HepG2 (cell line): ENCODE measurements around the gene RABEP2. TPM values are rescaled to one million over a fixed set of nuclear protein-coding genes. Genes with fewer than 3 reads are reported as not detected.
A peak's percentile ranks its signal among the peaks of the same experiment; 100 is the strongest.

Experiments
- FLYWCH1 ChIP-seq: sonication (generic); formaldehyde crosslinking; IDR thresholded peaks from 2 replicates; pipeline ENCODE4 v1.8.1; 2023; ENCODE audit warnings: mild to moderate bottlenecking, missing genetic modification reagents
- FOSL2 ChIP-seq: sonication (generic); formaldehyde crosslinking; IDR thresholded peaks from 2 replicates; pipeline ENCODE4 v1.4.0; 2020; ENCODE audit warnings: missing genetic modification reagents
- GATAD1 ChIP-seq: IDR thresholded peaks from 2 replicates; pipeline ENCODE4 v1.6.1; 2016; ENCODE audit warnings: missing genetic modification reagents, missing compliant biosample characterization
- GPN1 ChIP-seq: sonication (generic); formaldehyde crosslinking; IDR thresholded peaks from 2 replicates; pipeline ENCODE4 v1.5.1; 2020; ENCODE audit warnings: missing genetic modification reagents, borderline replicate concordance
- HMG20B ChIP-seq: conservative IDR thresholded peaks from 2 replicates; pipeline ENCODE4 v1.6.1; 2016; ENCODE audit warnings: missing genetic modification reagents, missing compliant biosample characterization
- MEF2D ChIP-seq: sonication (generic); formaldehyde crosslinking; IDR thresholded peaks from 2 replicates; pipeline ENCODE4 v1.5.1; 2020; ENCODE audit warnings: mild to moderate bottlenecking, missing genetic modification reagents
- MTERF4 ChIP-seq: sonication (generic); formaldehyde crosslinking; IDR thresholded peaks from 2 replicates; pipeline ENCODE4 v1.8.0; 2023; ENCODE audit warnings: mild to moderate bottlenecking, missing genetic modification reagents
- NCOA2 ChIP-seq: sonication (generic); formaldehyde crosslinking; IDR thresholded peaks from 2 replicates; pipeline ENCODE4 v1.8.0; 2022; ENCODE audit warnings: inconsistent platforms
- NFIC ChIP-seq: IDR thresholded peaks from 2 replicates; pipeline ENCODE4 v1.6.1; 2012; ENCODE audit warnings: mild to moderate bottlenecking, low read length, inconsistent platforms
- NR2F1 ChIP-seq, 2 experiments: fragments of 450-650 bp in 1 of 2; formaldehyde crosslinking in 1 of 2; IDR thresholded peaks; 2 replicates each; pipeline versions ENCODE4 v1.5.0 to v1.6.1; 2016 to 2020; ENCODE audit warnings: mild to moderate bottlenecking in 1 of 2, missing compliant biosample characterization in 1 of 2, missing genetic modification reagents in 1 of 2, moderate library complexity in 1 of 2
- NR2F6 ChIP-seq, 2 experiments: IDR thresholded peaks; 2 replicates each; pipeline ENCODE4 v1.6.1; 2016; ENCODE audit warnings: antibody characterized with exemption in 1 of 2, mild to moderate bottlenecking in 1 of 2
- SALL2 ChIP-seq: sonication (generic); formaldehyde crosslinking; IDR thresholded peaks from 2 replicates; pipeline ENCODE4 v1.8.1; 2023; ENCODE audit warnings: mild to moderate bottlenecking, missing genetic modification reagents, inconsistent platforms
- ZBTB40 ChIP-seq, 2 experiments: fragments of 450-650 bp in 1 of 2; sonication (generic) in 1 of 2; formaldehyde crosslinking in 1 of 2; IDR thresholded peaks; 2 replicates each; pipeline versions ENCODE4 v1.6.1 to v1.8.0; 2016 to 2022; ENCODE audit warnings: antibody characterized with exemption in 1 of 2, mild to moderate bottlenecking in 1 of 2, missing genetic modification reagents in 1 of 2
- ZC3H13 ChIP-seq: sonication (generic); formaldehyde crosslinking; IDR thresholded peaks from 2 replicates; pipeline ENCODE4 v1.8.1; 2023; ENCODE audit warnings: mild to moderate bottlenecking, missing genetic modification reagents, moderate library complexity
- ZNF160 ChIP-seq: sonication (generic); formaldehyde crosslinking; IDR thresholded peaks from 2 replicates; pipeline ENCODE4 v1.8.0; 2022; ENCODE audit warnings: mild to moderate bottlenecking, inconsistent platforms, missing genetic modification reagents
- ZNF556 ChIP-seq: sonication (generic); formaldehyde crosslinking; IDR thresholded peaks from 2 replicates; pipeline ENCODE4 v1.4.0; 2020; ENCODE audit warnings: mild to moderate bottlenecking, missing genetic modification reagents, borderline replicate concordance
- ZNF724P ChIP-seq: sonication (generic); formaldehyde crosslinking; IDR thresholded peaks from 2 replicates; pipeline ENCODE4 v1.8.0; 2022; ENCODE audit warnings: missing genetic modification reagents, borderline replicate concordance
- polyA plus RNA-seq, 8 experiments: library from polyadenylated mRNA; depleted of rRNA in 3 of 8; stranded (reverse) in 7 of 8; unstranded in 1 of 8; fragments of >200 nt; fragmentation: Illumina TruSeq in 4 of 8; extraction: Trizol in 4 of 8; gene quantifications; 2 replicates each; pipeline versions ENCODE4 v1.2.1 to v1.2.3, GENCODE V29; 2011 to 2016; ENCODE audit warnings: low read depth in 4 of 8, missing spikeins in 1 of 8, mixed read lengths in 1 of 8; ENCODE audit not compliant: insufficient read depth in 1 of 8
- total RNA-seq, 5 experiments: library from RNA; depleted of rRNA; stranded (reverse); fragments of >200 nt; fragmentation: Illumina TruSeq; extraction: Trizol; gene quantifications; 2 replicates each; pipeline ENCODE4 v1.2.3, GENCODE V29; 2016; ENCODE audit warnings: low read depth in 1 of 5
- TF ChIP-seq, protein P1 (sequence below): sonication (generic); formaldehyde crosslinking; IDR thresholded peaks from 2 replicates; pipeline ENCODE4 v1.4.0; 2020; ENCODE audit warnings: missing genetic modification reagents, low read depth, mild to moderate bottlenecking, borderline replicate concordance
- TF ChIP-seq, protein P2 (sequence below): sonication (generic); formaldehyde crosslinking; conservative IDR thresholded peaks from 2 replicates; pipeline ENCODE4 v1.8.0; 2022; ENCODE audit warnings: low read depth, missing genetic modification reagents

The RABEP2 gene
- total and polyA plus RNA-seq, 2 of the 13 experiments (the other 11 are each of a cell fraction or from before 2014, with no cell fraction given): 10.8 to 18.4 TPM

DNA sequence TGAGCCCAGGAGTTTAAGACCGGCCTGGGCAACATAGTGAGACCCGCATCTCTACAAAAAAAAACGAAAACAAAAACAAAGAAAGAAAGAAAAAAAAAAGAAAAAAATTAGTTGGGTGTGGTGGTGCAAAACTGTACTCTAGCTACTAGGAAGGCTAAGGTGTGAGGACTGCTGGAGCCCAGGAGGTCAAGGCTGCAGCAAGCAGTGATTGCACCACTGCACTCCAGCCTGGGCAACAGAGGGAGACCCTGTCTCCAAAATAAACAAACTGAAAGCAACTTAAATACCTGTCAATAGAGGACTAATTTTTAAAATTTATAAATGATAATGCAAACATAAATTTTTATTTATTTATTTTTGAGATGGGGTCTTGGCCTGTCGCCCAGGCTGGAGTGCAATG lies 29.4 kb downstream of the RABEP2 start (continued):
- TF ChIP-seq, protein P1, sequence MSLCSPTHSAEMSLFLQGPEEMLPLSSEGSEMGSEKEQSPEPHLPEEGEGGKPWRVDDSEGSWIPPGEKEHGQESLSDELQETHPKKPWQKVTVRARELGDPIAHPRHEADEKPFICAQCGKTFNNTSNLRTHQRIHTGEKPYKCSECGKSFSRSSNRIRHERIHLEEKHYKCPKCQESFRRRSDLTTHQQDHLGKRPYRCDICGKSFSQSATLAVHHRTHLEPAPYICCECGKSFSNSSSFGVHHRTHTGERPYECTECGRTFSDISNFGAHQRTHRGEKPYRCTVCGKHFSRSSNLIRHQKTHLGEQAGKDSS (CRISPR knock-in tag): no peak
- peak; percentile 66 to 83; a peak in 3 of 4 replicates for TF ChIP-seq NR2F1 (CRISPR knock-in tag; IDR thresholded peaks at IDR 0.05)
- no peak for TF ChIP-seq HMG20B
- no peak for TF ChIP-seq ZNF556 (CRISPR knock-in tag)
- no peak for TF ChIP-seq ZBTB40 (IDR thresholded peaks at IDR 0.05)
- TF ChIP-seq ZBTB40 (CRISPR knock-in tag; IDR thresholded peaks at IDR 0.05): no peak
- TF ChIP-seq, protein P2, sequence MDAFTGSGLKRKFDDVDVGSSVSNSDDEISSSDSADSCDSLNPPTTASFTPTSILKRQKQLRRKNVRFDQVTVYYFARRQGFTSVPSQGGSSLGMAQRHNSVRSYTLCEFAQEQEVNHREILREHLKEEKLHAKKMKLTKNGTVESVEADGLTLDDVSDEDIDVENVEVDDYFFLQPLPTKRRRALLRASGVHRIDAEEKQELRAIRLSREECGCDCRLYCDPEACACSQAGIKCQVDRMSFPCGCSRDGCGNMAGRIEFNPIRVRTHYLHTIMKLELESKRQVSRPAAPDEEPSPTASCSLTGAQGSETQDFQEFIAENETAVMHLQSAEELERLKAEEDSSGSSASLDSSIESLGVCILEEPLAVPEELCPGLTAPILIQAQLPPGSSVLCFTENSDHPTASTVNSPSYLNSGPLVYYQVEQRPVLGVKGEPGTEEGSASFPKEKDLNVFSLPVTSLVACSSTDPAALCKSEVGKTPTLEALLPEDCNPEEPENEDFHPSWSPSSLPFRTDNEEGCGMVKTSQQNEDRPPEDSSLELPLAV (CRISPR knock-in tag): no peak
- no peak for TF ChIP-seq NFIC
- TF ChIP-seq MEF2D (CRISPR knock-in tag): no peak
- TF ChIP-seq SALL2 (CRISPR knock-in tag): no peak
- no peak for TF ChIP-seq MTERF4 (CRISPR knock-in tag)
- TF ChIP-seq NCOA2 (CRISPR knock-in tag): no peak
- TF ChIP-seq ZNF160 (CRISPR knock-in tag): no peak
- TF ChIP-seq FLYWCH1 (CRISPR knock-in tag): no peak
- TF ChIP-seq GATAD1 (CRISPR knock-in tag): no peak
- TF ChIP-seq FOSL2 (CRISPR knock-in tag): no peak
- TF ChIP-seq NR2F6 (IDR thresholded peaks at IDR 0.05): peak; percentile 79
- peak; percentile 87 for TF ChIP-seq NR2F6 (CRISPR knock-in tag; IDR thresholded peaks at IDR 0.05)
- TF ChIP-seq GPN1: no peak
- TF ChIP-seq ZC3H13 (CRISPR knock-in tag): no peak
- no peak for TF ChIP-seq ZNF724P (CRISPR knock-in tag)
